GM12878 (cell line): ENCODE data around the gene KCNC1. TPM values are rescaled to one million over a fixed set of nuclear protein-coding genes. Genes with fewer than 3 reads are reported as not detected.

ENCODE experiments used
- ATAC-seq: fragments of 200-7000 bp; cut with Tn5 transposase; 3 replicates; pipeline ENCODE4 v1.9.1; 2020; ENCODE audit warnings: mild to moderate bottlenecking, moderate library complexity
- BruUV-seq: library from RNA; stranded (reverse); fragments of 400-500 nt; replicated peaks from 2 replicates; lab custom pipeline; 2021; lab: Mats Ljungman, UMichigan
- CTCF ChIA-PET: fragments of 300-600 bp; sonication (Branson Sonifier 250); formaldehyde crosslinking; extraction: SDS; loops from one replicate; lab custom pipeline; 2021; ENCODE audit warnings: inconsistent platforms; lab: Yijun Ruan, JAX
- POLR2A ChIA-PET: fragments of 350-600 bp; formaldehyde crosslinking; extraction: SDS; loops from one replicate; lab custom pipeline; 2021; ENCODE audit warnings: inconsistent platforms; lab: Charles Lee
- RAD21 ChIA-PET: fragments of 300-600 bp; sonication (Branson Sonifier 250); formaldehyde crosslinking; loops from one replicate; lab custom pipeline; 2023; ENCODE audit warnings: antibody characterized with exemption; ENCODE audit not compliant: unreplicated experiment; lab: Charles Lee
- SMC1A ChIA-PET: fragments of 300-600 bp; sonication (Branson Sonifier 250); formaldehyde crosslinking; loops from one replicate; lab custom pipeline; 2023; ENCODE audit not compliant: unreplicated experiment, uncharacterized antibody; lab: Charles Lee
- DNase-seq: peaks from one replicate; pipeline ENCODE4 v3.0.0-alpha.2; 2011; ENCODE audit warnings: low read depth, low spot score
- FAIRE-seq: peaks from 3 replicates; lab custom pipeline; 2011; peaks lifted over from hg19 to GRCh38; lab: Jason Lieb, UNC
- H2AFZ ChIP-seq: 2 replicates; pipeline ENCODE4 v1.6.0; 2011; ENCODE audit warnings: low read depth, low read length, control low read depth; ENCODE audit not compliant: control insufficient read depth
- H3K27ac ChIP-seq: 2 replicates; pipeline ENCODE4 v1.5.1; 2011; ENCODE audit warnings: control low read depth; ENCODE audit not compliant: control insufficient read depth, insufficient read depth
- H3K27me3 ChIP-seq, 2 experiments: replicated peaks in 1 of 2; 2 replicates each; pipeline versions ENCODE4 v1.6.0 to v1.6.1; 2011; ENCODE audit warnings: low read length in 1 of 2; ENCODE audit not compliant: control insufficient read depth in 2 of 2, insufficient read depth in 2 of 2
- H3K36me3 ChIP-seq, 2 experiments: 2 replicates each; pipeline ENCODE4 v1.5.1; 2011; ENCODE audit warnings: low read length in 1 of 2; ENCODE audit not compliant: control insufficient read depth in 2 of 2, insufficient read depth in 2 of 2
- H3K4me1 ChIP-seq: 2 replicates; pipeline ENCODE4 v1.6.1; 2011; ENCODE audit warnings: mild to moderate bottlenecking, low read length, moderate library complexity, mixed read lengths; ENCODE audit not compliant: control insufficient read depth, insufficient read depth
- H3K4me2 ChIP-seq: 2 replicates; pipeline ENCODE4 v1.6.0; 2011; ENCODE audit warnings: control low read depth; ENCODE audit not compliant: control insufficient read depth, insufficient read depth
- H3K4me3 ChIP-seq: fragments of 200-600 bp; sonication (generic); 2 replicates; pipeline ENCODE4 v1.5.1; 2016
- H3K79me2 ChIP-seq: 2 replicates; pipeline ENCODE4 v1.6.0; 2011; ENCODE audit warnings: low read length; ENCODE audit not compliant: control insufficient read depth, insufficient read depth
- H3K9ac ChIP-seq: 2 replicates; pipeline ENCODE4 v1.8.0; 2011; ENCODE audit warnings: low read length, control low read depth, mixed read lengths; ENCODE audit not compliant: control insufficient read depth, insufficient read depth
- H3K9me3 ChIP-seq: replicated peaks from 3 replicates; pipeline ENCODE4 v1.5.1; 2011; ENCODE audit warnings: mild to moderate bottlenecking, low read length; ENCODE audit not compliant: control insufficient read depth, insufficient read depth
- H4K20me1 ChIP-seq: 2 replicates; pipeline ENCODE4 v1.6.0; 2011; ENCODE audit not compliant: control insufficient read depth, insufficient read depth
- IKZF1 ChIP-seq: fragments of 450-650 bp; conservative IDR thresholded peaks from 2 replicates; pipeline ENCODE4 v1.6.1; 2017; ENCODE audit warnings: antibody characterized with exemption, mild to moderate bottlenecking
- NFIC ChIP-seq: IDR thresholded peaks from 2 replicates; pipeline ENCODE4 v1.6.1; 2012; ENCODE audit warnings: low read depth, mild to moderate bottlenecking, inconsistent platforms, low read length, moderate library complexity
- PAX5 ChIP-seq: IDR thresholded peaks from 2 replicates; pipeline ENCODE4 v1.6.1; 2011; ENCODE audit warnings: low read depth, low read length, borderline replicate concordance
- STAT1 ChIP-seq: fragments of 450-650 bp; conservative IDR thresholded peaks from 2 replicates; pipeline ENCODE4 v1.6.1; 2014; ENCODE audit warnings: antibody characterized with exemption, mild to moderate bottlenecking
- ZNF384 ChIP-seq: IDR thresholded peaks from 2 replicates; pipeline ENCODE4 v1.6.1; 2012; ENCODE audit warnings: low read depth, mild to moderate bottlenecking, low read length, improper control_type of control experiment, borderline replicate concordance
- WGBS: methylation state at CpG from one replicate; pipeline ENCODE4 v1.1.6; 2016; ENCODE audit warnings: low lambda C conversion rate; ENCODE audit not compliant: insufficient replicate concordance, insufficient coverage; ENCODE audit errors: missing lambda C conversion rate; 5-methylcytosine and 5-hydroxymethylcytosine counted together
- in situ Hi-C: fragments of 300-500 bp; cut with MboI; formaldehyde crosslinking; loops from 9 replicates; pipeline ENCODE4 v1.14.3; 2018; ENCODE audit warnings: mixed read lengths
- intact Hi-C: fragments of 100-400 bp; cut with micrococcal nuclease; formaldehyde crosslinking; loops from one replicate; pipeline ENCODE4 v1.14.2; 2022; ENCODE audit not compliant: unreplicated experiment
- polyA plus RNA-seq, 11 experiments: library from polyadenylated mRNA; depleted of rRNA in 4 of 11; unstranded in 6 of 11; stranded (reverse) in 5 of 11; fragments of >200 nt; fragmentation: Nextera tagmentation in 4 of 11; fragmentation: Illumina TruSeq in 1 of 11; extraction: Ambion mirVana in 4 of 11; extraction: Trizol in 1 of 11; gene quantifications; 1 replicate in 1 of 11; 2 replicates in 10 of 11; pipeline versions ENCODE4 v1.2.1 to v1.2.3, GENCODE V29; 2011 to 2016; ENCODE audit warnings: inconsistent platforms in 2 of 11, missing spikeins in 2 of 11, low read depth in 1 of 11
- total RNA-seq, 4 experiments: library from RNA; depleted of rRNA in 3 of 4; stranded (reverse); fragments of >200 nt in 3 of 4; fragmentation: Illumina TruSeq in 1 of 4; extraction: Trizol in 1 of 4; gene quantifications; 2 replicates each; pipeline versions ENCODE4 v1.2.1 to v1.2.3, GENCODE V29; 2013 to 2021
- TF ChIP-seq, protein P1 (sequence below): fragments of 450-650 bp; IDR thresholded peaks from 2 replicates; pipeline ENCODE4 v1.6.1; 2017; ENCODE audit warnings: borderline replicate concordance
- TF ChIP-seq, protein P2 (sequence below): fragments of 450-650 bp; IDR thresholded peaks from 2 replicates; pipeline ENCODE4 v1.6.1; 2017; ENCODE audit warnings: mild to moderate bottlenecking, moderate library complexity

The KCNC1 gene
- total and polyA plus RNA-seq, 10 of the 15 experiments (the other 5 are each of a cell fraction or from before 2014, with no cell fraction given) = 0.27 to 0.34 TPM; not detected in 8

DNA sequence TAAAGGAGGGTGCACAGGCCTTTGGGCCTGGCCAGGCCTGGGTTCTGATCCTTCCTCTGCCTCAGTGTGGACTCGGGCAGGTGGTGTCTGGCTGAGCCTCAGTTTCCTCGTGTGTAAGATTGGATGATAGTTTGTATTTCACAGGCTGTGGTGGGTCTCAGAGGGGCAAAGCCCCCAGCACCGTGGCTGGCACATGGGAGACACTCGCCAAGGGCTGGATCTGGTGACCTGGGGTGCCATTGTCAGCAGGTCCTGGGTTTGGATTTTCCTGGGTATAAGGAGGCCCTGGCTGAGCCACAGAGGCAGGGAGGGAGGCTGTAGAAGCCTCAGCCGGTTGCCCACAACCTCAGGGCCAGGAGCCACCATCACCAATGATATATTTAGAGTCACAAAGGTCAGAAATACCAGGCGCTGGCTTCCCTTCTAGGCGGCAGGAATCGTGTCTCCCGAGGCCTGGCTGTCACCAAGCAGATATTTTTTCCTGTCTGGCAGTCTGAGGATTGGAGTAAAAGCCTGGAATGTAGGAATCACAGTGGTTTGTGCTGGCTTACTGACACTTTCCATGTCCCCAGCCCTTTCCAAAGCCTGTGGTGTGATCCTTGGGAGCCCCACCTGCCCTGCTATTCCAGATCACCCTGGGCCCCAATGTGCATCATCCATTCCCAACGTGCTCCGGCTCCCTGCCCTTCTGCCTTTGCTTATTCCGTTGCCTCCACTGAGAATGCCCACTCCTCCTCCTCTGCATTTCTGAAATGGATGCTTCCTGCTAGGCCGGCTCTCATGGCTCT is 15.6 kb downstream of the KCNC1 start:
- SMC1A ChIA-PET = no interaction called here
- in situ Hi-C loops = no loop called here
- Histone ChIP-seq H3K27ac (no peak overlapping the region), H2AFZ (no peak overlapping the region), H3K4me2 (no peak overlapping the region), H3K27me3 (peaks cover 0 to 1% of the 10 kb centered on the region in 2 experiments; a peak in 2 of 4 replicates), H3K4me1 (no peaks in the 10 kb centered on the region), H4K20me1 (no peaks in the 10 kb centered on the region), H3K79me2 (no peaks in the 10 kb centered on the region), H3K4me3 (no peak overlapping the region), H3K9me3 (no peaks in the 10 kb centered on the region)
- intact Hi-C loops = no loop called here
- POLR2A ChIA-PET = no interaction called here
- CTCF ChIA-PET = interaction anchor here (1.4 to 2.6 kb wide), 2 partner anchors 19 kb away, joined by 6 to 12 read pairs; no protein-coding TSS in a partner anchor
- ATAC-seq = no peak
- BruUV-seq = no TSS peak
- WGBS = 3% methylated on average over 13 of the region's 13 CpGs
- TF ChIP-seq, protein P1, sequence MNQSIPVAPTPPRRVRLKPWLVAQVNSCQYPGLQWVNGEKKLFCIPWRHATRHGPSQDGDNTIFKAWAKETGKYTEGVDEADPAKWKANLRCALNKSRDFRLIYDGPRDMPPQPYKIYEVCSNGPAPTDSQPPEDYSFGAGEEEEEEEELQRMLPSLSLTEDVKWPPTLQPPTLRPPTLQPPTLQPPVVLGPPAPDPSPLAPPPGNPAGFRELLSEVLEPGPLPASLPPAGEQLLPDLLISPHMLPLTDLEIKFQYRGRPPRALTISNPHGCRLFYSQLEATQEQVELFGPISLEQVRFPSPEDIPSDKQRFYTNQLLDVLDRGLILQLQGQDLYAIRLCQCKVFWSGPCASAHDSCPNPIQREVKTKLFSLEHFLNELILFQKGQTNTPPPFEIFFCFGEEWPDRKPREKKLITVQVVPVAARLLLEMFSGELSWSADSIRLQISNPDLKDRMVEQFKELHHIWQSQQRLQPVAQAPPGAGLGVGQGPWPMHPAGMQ = no peak
- TF ChIP-seq NFIC (no peak), STAT1 (no peak), ZNF384 (no peak), IKZF1 (no peak), PAX5 (no peak)
- TF ChIP-seq, protein P2, sequence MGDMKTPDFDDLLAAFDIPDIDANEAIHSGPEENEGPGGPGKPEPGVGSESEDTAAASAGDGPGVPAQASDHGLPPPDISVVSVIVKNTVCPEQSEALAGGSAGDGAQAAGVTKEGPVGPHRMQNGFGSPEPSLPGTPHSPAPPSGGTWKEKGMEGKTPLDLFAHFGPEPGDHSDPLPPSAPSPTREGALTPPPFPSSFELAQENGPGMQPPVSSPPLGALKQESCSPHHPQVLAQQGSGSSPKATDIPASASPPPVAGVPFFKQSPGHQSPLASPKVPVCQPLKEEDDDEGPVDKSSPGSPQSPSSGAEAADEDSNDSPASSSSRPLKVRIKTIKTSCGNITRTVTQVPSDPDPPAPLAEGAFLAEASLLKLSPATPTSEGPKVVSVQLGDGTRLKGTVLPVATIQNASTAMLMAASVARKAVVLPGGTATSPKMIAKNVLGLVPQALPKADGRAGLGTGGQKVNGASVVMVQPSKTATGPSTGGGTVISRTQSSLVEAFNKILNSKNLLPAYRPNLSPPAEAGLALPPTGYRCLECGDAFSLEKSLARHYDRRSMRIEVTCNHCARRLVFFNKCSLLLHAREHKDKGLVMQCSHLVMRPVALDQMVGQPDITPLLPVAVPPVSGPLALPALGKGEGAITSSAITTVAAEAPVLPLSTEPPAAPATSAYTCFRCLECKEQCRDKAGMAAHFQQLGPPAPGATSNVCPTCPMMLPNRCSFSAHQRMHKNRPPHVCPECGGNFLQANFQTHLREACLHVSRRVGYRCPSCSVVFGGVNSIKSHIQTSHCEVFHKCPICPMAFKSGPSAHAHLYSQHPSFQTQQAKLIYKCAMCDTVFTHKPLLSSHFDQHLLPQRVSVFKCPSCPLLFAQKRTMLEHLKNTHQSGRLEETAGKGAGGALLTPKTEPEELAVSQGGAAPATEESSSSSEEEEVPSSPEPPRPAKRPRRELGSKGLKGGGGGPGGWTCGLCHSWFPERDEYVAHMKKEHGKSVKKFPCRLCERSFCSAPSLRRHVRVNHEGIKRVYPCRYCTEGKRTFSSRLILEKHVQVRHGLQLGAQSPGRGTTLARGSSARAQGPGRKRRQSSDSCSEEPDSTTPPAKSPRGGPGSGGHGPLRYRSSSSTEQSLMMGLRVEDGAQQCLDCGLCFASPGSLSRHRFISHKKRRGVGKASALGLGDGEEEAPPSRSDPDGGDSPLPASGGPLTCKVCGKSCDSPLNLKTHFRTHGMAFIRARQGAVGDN = no peak
- TF ChIP-seq, all 136 proteins: peak for 0
- RAD21 ChIA-PET = no interaction called here
- DNase-seq = no peak
- Histone ChIP-seq H3K9ac (no peak overlapping the region), H3K36me3 (no peaks in the 10 kb centered on the region)
- no peak for FAIRE-seq
